Measurements from ENCODE around the gene ATXN1.

Gene ATXN1

DNA sequence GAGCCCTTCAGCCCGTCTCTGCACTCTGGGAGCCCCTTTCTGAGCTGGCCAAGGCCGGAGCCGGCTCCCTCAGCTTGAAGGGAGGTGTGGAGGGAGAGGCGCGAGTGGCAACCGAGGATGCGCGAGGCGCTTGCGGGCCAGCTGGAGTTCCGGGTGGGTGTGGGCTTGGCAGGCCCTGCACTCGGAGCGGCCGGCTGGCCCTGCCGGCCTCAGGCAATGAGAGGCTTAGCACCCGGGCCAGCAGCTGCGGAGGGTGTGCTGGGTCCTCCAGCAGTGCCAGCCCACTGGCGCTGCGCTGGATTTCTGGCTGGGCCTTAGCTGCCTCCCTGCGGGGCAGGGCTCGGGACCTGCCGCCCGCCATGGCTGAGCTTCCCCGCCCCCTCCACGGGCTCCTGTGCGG lies 473.1 kb downstream of the ATXN1 start:
- no peaks in the 10 kb centered on the region for H3K27me3 ChIP-seq (ENCODE audit: insufficient read depth, poor library complexity, severe bottlenecking)
- no peak for DNase-seq (ENCODE audit: low read depth in 1 of 2, low spot score in 1 of 2)
- no peak overlapping the region for H3K4me3 ChIP-seq (replicated peaks; ENCODE audit: insufficient read depth, low read length)
- H3K27ac ChIP-seq (replicated peaks), result no peak overlapping the region
- TF ChIP-seq, protein P1, sequence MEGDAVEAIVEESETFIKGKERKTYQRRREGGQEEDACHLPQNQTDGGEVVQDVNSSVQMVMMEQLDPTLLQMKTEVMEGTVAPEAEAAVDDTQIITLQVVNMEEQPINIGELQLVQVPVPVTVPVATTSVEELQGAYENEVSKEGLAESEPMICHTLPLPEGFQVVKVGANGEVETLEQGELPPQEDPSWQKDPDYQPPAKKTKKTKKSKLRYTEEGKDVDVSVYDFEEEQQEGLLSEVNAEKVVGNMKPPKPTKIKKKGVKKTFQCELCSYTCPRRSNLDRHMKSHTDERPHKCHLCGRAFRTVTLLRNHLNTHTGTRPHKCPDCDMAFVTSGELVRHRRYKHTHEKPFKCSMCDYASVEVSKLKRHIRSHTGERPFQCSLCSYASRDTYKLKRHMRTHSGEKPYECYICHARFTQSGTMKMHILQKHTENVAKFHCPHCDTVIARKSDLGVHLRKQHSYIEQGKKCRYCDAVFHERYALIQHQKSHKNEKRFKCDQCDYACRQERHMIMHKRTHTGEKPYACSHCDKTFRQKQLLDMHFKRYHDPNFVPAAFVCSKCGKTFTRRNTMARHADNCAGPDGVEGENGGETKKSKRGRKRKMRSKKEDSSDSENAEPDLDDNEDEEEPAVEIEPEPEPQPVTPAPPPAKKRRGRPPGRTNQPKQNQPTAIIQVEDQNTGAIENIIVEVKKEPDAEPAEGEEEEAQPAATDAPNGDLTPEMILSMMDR (IDR thresholded peaks at IDR 0.05; ENCODE audit: insufficient read depth, low read length), result no peak
- TF ChIP-seq, protein P2, sequence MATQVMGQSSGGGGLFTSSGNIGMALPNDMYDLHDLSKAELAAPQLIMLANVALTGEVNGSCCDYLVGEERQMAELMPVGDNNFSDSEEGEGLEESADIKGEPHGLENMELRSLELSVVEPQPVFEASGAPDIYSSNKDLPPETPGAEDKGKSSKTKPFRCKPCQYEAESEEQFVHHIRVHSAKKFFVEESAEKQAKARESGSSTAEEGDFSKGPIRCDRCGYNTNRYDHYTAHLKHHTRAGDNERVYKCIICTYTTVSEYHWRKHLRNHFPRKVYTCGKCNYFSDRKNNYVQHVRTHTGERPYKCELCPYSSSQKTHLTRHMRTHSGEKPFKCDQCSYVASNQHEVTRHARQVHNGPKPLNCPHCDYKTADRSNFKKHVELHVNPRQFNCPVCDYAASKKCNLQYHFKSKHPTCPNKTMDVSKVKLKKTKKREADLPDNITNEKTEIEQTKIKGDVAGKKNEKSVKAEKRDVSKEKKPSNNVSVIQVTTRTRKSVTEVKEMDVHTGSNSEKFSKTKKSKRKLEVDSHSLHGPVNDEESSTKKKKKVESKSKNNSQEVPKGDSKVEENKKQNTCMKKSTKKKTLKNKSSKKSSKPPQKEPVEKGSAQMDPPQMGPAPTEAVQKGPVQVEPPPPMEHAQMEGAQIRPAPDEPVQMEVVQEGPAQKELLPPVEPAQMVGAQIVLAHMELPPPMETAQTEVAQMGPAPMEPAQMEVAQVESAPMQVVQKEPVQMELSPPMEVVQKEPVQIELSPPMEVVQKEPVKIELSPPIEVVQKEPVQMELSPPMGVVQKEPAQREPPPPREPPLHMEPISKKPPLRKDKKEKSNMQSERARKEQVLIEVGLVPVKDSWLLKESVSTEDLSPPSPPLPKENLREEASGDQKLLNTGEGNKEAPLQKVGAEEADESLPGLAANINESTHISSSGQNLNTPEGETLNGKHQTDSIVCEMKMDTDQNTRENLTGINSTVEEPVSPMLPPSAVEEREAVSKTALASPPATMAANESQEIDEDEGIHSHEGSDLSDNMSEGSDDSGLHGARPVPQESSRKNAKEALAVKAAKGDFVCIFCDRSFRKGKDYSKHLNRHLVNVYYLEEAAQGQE (IDR thresholded peaks at IDR 0.05; ENCODE audit: insufficient replicate concordance, low read depth), result no peak
- TF ChIP-seq SPI1 (IDR thresholded peaks at IDR 0.05; ENCODE audit: borderline replicate concordance, low read depth) (no peak), POLR2AphosphoS5 (IDR thresholded peaks at IDR 0.05; ENCODE audit: low read depth) (no peak), GABPA (IDR thresholded peaks at IDR 0.05; ENCODE audit: low read depth) (no peak)

DNA sequence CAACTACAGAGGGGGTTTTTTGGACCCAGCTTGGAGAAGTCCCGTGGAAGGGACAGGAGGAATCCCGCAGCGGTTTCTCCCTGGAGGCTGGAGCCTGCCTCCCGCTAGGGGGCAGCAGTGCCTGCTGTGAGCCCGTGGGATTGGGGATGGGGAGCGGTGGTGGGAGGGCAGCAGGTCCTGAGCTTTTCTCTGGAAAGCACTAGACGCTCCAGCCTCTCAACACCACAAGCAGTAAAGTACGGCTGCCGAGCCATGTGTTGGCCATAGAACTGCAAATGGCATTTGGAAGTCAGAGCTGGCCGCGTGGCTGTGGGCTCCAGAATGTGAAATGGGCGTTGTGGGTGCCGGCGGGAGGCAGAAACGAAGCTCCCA lies 475.1 kb downstream of the ATXN1 start:
- H3K27ac ChIP-seq (replicated peaks), result no peak overlapping the region

DNA sequence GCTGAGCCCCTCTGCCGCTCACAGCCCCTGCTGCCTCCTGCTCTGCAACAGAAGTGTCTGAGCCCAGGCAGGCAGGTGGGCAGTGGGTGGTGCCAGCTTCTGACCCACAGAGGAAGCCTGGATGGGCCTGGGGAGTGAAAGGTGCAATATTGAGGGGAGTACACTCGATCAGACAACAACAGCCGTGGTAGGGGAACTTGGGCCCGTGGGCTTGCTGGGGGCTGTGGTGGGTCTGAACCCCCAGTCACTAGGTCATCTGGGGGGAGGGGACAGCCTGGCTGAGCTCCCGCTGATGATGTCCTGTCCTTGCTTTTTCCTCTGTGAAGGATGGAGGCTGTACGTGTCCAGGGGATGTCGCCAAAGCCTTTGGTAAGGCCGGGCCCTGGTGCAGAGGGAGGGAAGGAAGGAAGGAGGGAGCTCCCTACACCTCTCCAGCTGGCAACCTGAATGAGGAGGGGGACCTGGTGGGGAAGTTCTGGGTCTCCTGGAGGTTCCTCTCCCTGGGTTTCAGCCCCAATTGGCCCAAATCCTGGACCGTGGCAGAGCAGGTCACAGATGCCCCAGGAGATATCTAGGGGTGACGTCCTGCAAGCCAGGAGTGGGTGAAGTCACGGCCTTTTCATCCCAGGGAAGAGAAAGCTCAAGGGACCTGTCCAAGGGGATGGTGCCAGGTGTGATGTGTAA lies 475.7 kb downstream of the ATXN1 start:
- DNase-seq (ENCODE audit: low read depth in 1 of 2, low spot score in 1 of 2), result no peak
- Histone ChIP-seq H3K27me3 (ENCODE audit: insufficient read depth, poor library complexity, severe bottlenecking) (no peaks in the 10 kb centered on the region), H3K4me3 (replicated peaks; ENCODE audit: insufficient read depth, low read length) (no peak overlapping the region), H3K27ac (replicated peaks) (no peak overlapping the region)
- TF ChIP-seq POLR2AphosphoS5 (IDR thresholded peaks at IDR 0.05; ENCODE audit: low read depth), result no peak
- no peak for TF ChIP-seq SPI1 (IDR thresholded peaks at IDR 0.05; ENCODE audit: borderline replicate concordance, low read depth)
- TF ChIP-seq, protein P1 (IDR thresholded peaks at IDR 0.05; ENCODE audit: insufficient read depth, low read length), result no peak
- TF ChIP-seq GABPA (IDR thresholded peaks at IDR 0.05; ENCODE audit: low read depth), result no peak
- TF ChIP-seq, protein P2 (IDR thresholded peaks at IDR 0.05; ENCODE audit: insufficient replicate concordance, low read depth), result no peak

More for the DNA sequence above, 475.1 kb downstream of the ATXN1 start:
- Histone ChIP-seq H3K4me3 (replicated peaks; ENCODE audit: insufficient read depth, low read length) (no peak overlapping the region), H3K27me3 (ENCODE audit: insufficient read depth, poor library complexity, severe bottlenecking) (no peaks in the 10 kb centered on the region)
- TF ChIP-seq, protein P1 (IDR thresholded peaks at IDR 0.05; ENCODE audit: insufficient read depth, low read length), result peak; percentile 77
- TF ChIP-seq SPI1 (IDR thresholded peaks at IDR 0.05; ENCODE audit: borderline replicate concordance, low read depth) (no peak), POLR2AphosphoS5 (IDR thresholded peaks at IDR 0.05; ENCODE audit: low read depth) (no peak), GABPA (IDR thresholded peaks at IDR 0.05; ENCODE audit: low read depth) (no peak)
- TF ChIP-seq, protein P2 (IDR thresholded peaks at IDR 0.05; ENCODE audit: insufficient replicate concordance, low read depth), result no peak
- DNase-seq (ENCODE audit: low read depth in 1 of 2, low spot score in 1 of 2), result peak in 1 of 2 experiments; percentile 38

Data from HL-60 (cell line).